ENCODE measurements around the gene CCDC157. TPM values are rescaled to one million over a fixed set of nuclear protein-coding genes. Genes with fewer than 3 reads are reported as not detected.

Gene CCDC157
- total RNA-seq, 1 donor = 1.3 TPM

- no peak overlapping the region for H3K4me3 ChIP-seq (ENCODE audit: low read depth, low read length)
- TF ChIP-seq, protein P1, sequence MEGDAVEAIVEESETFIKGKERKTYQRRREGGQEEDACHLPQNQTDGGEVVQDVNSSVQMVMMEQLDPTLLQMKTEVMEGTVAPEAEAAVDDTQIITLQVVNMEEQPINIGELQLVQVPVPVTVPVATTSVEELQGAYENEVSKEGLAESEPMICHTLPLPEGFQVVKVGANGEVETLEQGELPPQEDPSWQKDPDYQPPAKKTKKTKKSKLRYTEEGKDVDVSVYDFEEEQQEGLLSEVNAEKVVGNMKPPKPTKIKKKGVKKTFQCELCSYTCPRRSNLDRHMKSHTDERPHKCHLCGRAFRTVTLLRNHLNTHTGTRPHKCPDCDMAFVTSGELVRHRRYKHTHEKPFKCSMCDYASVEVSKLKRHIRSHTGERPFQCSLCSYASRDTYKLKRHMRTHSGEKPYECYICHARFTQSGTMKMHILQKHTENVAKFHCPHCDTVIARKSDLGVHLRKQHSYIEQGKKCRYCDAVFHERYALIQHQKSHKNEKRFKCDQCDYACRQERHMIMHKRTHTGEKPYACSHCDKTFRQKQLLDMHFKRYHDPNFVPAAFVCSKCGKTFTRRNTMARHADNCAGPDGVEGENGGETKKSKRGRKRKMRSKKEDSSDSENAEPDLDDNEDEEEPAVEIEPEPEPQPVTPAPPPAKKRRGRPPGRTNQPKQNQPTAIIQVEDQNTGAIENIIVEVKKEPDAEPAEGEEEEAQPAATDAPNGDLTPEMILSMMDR (IDR thresholded peaks at IDR 0.05; ENCODE audit: insufficient read depth, low read depth, low read length) = no peak
- no peak for DNase-seq (ENCODE audit: low read depth)
Measured at GRCh38 chr22:30362651-30363281, 6.0 kb downstream of the CCDC157 start.

DNA sequence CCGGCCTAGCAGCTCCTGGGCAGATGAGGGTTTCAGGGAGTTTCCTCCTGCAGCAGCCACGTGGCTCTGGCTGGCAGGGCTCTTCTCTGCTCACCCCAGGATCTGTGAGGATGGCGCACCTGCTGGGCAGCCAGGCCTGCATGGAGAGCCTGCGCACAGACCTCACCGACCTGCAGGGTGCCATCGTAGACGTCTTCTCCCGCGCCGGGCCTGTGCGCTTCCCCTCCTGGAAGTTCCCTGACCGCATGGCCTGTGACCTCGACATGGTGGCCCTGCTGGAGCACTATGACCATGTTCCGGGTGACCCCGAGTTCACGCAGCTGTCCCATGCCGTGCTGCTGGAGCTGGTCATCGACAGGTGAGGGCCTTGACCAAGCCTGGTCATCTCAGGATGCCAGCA lies 9.1 kb downstream of the CCDC157 start:
- DNase-seq (ENCODE audit: low read depth) = no peak
- TF ChIP-seq, protein P1 (IDR thresholded peaks at IDR 0.05; ENCODE audit: insufficient read depth, low read depth, low read length) = no peak
- H3K4me3 ChIP-seq (ENCODE audit: low read depth, low read length) = no peak overlapping the region

DNA sequence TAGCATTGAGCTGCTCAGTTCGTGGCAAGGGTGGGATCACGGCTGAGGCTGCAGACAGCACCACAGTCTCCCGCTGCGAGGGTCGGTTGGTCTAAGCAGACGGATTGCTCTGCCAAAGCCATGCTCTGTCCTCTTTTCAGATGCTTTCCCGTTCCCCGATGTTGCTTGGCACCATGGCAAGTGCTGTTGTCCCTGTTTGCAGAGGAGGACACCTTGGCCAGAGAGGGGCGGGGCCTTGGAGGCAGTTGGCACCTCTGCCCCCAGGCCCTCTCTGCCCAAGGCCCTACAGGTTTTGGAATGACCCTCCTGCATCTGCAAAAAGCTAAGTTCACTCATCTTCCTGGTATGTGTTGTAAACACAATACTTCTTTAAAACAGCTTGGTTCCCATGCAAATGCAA lies 11.6 kb downstream of the CCDC157 start:
- DNase-seq (ENCODE audit: low read depth) = no peak

GRCh38 chr22:30370641-30371230 lies 13.9 kb downstream of the CCDC157 start:
- H3K4me3 ChIP-seq (ENCODE audit: low read depth, low read length) = no peak overlapping the region
- DNase-seq (ENCODE audit: low read depth) = no peak
- TF ChIP-seq, protein P1 (IDR thresholded peaks at IDR 0.05; ENCODE audit: insufficient read depth, low read depth, low read length) = no peak

More for the DNA sequence above, 11.6 kb downstream of the CCDC157 start:
- TF ChIP-seq, protein P1 (IDR thresholded peaks at IDR 0.05; ENCODE audit: insufficient read depth, low read depth, low read length) = no peak
- H3K4me3 ChIP-seq (ENCODE audit: low read depth, low read length) = no peak overlapping the region

DNA sequence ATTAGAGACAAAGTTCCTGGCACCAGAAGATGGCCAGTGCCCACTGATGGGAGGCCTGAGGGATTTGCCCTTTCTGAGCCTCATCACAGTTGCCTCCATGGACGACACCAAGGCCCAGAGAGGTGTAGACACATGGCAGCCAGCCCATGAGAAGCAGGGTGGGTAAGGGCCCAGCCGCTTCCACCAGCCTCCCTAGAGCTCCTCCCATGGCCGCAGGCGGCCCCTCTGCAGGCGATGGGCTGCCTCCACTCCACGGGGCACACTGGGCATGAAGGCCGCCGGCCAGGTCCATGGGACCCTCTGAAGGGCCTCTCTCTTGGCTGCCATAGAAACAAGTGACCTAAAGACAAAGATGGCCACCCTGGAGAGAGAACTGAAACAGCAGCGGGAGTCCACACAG lies 14.5 kb downstream of the CCDC157 start:
- no peak for DNase-seq (ENCODE audit: low read depth)
- no peak overlapping the region for H3K4me3 ChIP-seq (ENCODE audit: low read depth, low read length)
- TF ChIP-seq, protein P1 (IDR thresholded peaks at IDR 0.05; ENCODE audit: insufficient read depth, low read depth, low read length) = no peak

DNA sequence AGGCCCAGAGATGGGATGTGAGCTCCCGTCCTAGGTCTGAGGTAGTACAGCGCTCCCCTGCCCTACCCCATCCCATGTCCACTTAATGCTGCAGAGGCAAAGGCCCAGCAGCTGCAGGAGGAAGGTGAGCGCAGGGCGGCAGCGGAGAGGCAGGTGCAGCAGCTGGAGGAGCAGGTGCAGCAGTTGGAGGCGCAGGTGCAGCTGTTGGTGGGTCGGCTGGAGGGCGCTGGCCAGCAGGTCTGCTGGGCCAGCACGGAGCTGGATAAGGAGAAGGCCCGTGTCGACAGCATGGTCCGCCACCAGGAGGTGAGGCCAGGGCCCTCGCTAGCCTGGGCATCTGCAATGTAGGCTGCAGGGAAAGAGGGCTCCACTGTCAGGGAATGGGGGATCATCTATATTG lies 15.2 kb downstream of the CCDC157 start:
- TF ChIP-seq, protein P1 (IDR thresholded peaks at IDR 0.05; ENCODE audit: insufficient read depth, low read depth, low read length) = no peak
- H3K4me3 ChIP-seq (ENCODE audit: low read depth, low read length) = no peak overlapping the region
- no peak for DNase-seq (ENCODE audit: low read depth)

Measured in fibroblast of villous mesenchyme (primary cell).